GM12865 (cell line): Measurements from ENCODE around the gene CDK5R1.
A peak's percentile ranks its signal among the peaks of the same experiment; 100 is the strongest.
"Not testable (repeated sequence)": the region's sequence is repeated elsewhere in the genome, so short reads cannot be mapped to it uniquely, and the experiment has no call there.

Experiments used
- DNase-seq: peaks from one replicate; pipeline ENCODE4 v3.0.0; 2010; ENCODE audit warnings: low read depth
- H3K4me3 ChIP-seq: 2 replicates; pipeline ENCODE4 v1.5.1; 2011; ENCODE audit warnings: mild to moderate bottlenecking, low read depth, low read length, control low read depth
- TF ChIP-seq, protein P1 (sequence below): IDR thresholded peaks from 2 replicates; pipeline ENCODE4 v1.5.1; 2011; ENCODE audit warnings: low read length, control low read depth, low read depth, inconsistent platforms; ENCODE audit not compliant: insufficient read depth; ENCODE audit errors: missing control alignments

The CDK5R1 gene

DNA sequence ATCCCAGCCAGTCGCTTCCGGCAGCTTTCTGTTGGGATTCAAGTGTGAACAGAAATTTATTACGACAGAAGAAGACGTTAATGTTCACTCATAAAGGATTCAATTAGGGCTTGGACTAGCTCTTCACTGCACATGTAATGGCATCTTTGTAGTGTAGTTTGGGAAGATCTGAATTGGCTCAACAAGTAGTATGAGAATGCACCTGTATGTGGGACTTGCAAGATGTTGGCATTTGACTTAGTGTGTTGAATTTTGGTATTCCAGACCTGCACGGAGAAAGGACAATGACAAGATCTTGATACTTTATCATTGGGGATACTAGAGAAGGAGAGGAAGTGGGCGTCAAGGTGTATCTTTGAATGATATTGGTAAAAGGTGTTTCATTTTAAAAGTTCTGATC, 41.3 kb upstream of the CDK5R1 start:
- no peak for DNase-seq
- H3K4me3 ChIP-seq: peak overlapping the region; percentile 91
- TF ChIP-seq, protein P1, sequence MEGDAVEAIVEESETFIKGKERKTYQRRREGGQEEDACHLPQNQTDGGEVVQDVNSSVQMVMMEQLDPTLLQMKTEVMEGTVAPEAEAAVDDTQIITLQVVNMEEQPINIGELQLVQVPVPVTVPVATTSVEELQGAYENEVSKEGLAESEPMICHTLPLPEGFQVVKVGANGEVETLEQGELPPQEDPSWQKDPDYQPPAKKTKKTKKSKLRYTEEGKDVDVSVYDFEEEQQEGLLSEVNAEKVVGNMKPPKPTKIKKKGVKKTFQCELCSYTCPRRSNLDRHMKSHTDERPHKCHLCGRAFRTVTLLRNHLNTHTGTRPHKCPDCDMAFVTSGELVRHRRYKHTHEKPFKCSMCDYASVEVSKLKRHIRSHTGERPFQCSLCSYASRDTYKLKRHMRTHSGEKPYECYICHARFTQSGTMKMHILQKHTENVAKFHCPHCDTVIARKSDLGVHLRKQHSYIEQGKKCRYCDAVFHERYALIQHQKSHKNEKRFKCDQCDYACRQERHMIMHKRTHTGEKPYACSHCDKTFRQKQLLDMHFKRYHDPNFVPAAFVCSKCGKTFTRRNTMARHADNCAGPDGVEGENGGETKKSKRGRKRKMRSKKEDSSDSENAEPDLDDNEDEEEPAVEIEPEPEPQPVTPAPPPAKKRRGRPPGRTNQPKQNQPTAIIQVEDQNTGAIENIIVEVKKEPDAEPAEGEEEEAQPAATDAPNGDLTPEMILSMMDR: no peak

DNA sequence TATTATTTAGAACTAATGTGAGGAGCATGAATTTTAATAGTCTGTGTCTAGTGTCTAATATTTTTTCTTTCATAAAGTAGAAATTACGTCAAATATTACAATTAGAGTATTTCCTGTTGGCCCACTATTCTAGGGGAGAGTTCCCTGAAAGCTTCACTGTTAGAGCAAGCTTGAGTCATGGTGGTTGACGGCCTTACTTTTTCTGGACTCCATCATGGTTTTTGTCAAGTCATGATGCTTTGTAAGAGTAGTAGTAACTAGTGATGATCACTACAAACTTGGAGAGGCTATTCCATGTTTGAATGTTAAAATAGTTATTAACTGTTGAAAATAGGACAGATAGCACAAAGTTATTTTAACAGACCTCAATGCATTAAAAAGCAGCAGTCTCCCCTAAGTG, 40.8 kb upstream of the CDK5R1 start:
- H3K4me3 ChIP-seq: peak overlapping the region; percentile 91
- TF ChIP-seq, protein P1: no peak
- peak; percentile 10 for DNase-seq

GRCh38 chr17:32446949-32447348, 39.8 kb upstream of the CDK5R1 start:
- no peak overlapping the region for H3K4me3 ChIP-seq
- DNase-seq: no peak
- TF ChIP-seq, protein P1: no peak

DNA sequence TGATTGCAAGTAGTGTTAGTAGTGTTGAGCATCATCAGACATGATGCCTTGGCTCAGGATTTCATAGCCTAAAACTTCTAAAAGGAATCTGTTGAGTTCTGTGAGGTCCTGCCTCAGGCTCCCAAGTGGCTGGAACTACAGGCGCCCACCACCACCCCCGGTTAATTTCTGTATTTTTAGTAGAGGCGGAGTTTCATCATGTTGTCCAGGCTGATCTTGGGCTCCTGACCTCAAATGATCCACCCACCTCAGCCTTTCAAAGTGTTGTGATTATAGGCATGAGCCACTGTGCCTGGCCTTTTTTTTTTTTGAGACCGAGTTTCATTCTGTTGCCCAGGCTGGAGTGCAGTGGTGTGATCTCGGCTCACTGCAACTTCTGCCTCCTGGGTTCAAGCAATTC, 36.8 kb upstream of the CDK5R1 start:
- TF ChIP-seq, protein P1: no peak

GRCh38 chr17:32450379-32450778, 36.4 kb upstream of the CDK5R1 start:
- DNase-seq, H3K4me3 ChIP-seq: not testable (repeated sequence)

More for the DNA sequence above, 36.8 kb upstream of the CDK5R1 start:
- no peak for DNase-seq
- H3K4me3 ChIP-seq: no peak overlapping the region

DNA sequence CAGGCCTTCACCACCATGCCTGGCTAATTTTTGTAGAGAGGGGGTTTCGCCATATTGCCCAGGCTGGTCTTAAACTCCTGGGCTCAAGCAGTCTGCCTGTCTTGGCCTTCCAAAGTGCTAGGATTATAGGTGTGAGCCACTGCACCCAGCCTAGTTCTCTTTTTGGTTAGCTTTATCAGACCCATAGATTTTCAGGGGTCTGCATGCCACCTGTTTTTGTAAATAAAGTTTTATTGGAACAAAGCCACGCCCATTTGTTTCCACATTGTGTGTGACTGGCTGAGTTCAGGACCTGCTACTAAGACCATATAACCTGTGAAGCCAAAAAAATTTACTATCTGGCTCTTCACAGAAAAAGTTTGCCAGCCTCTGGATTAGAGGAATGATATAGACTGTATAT, 34.9 kb upstream of the CDK5R1 start:
- no peak overlapping the region for H3K4me3 ChIP-seq
- TF ChIP-seq, protein P1: no peak
- no peak for DNase-seq

GRCh38 chr17:32452281-32452680, 34.5 kb upstream of the CDK5R1 start:
- TF ChIP-seq, protein P1: no peak
- no peak for DNase-seq
- no peak overlapping the region for H3K4me3 ChIP-seq

GRCh38 chr17:32453370-32453769, 33.4 kb upstream of the CDK5R1 start:
- no peak for DNase-seq

More at GRCh38 chr17:32453370-32453769, 33.4 kb upstream of the CDK5R1 start:
- TF ChIP-seq, protein P1: no peak
- H3K4me3 ChIP-seq: no peak overlapping the region
